GM18951 (cell line): Measurements from ENCODE around the gene ANKMY2.
"Not testable (repeated sequence)": the region's sequence is repeated elsewhere in the genome, so short reads cannot be mapped to it uniquely, and the experiment has no call there.

Experiments
- POLR2A ChIP-seq: IDR thresholded peaks from 4 replicates; pipeline ENCODE4 v1.6.1; 2011; ENCODE audit warnings: mild to moderate bottlenecking; ENCODE audit not compliant: insufficient read length, insufficient read depth; ENCODE audit errors: extremely low read depth
- in situ Hi-C: fragments of 300-500 bp; cut with MboI; formaldehyde crosslinking; loops from one replicate; pipeline ENCODE4 v1.12.0; 2022; ENCODE audit warnings: low sequenced_read_pairs, mixed read lengths, inconsistent platforms; ENCODE audit not compliant: unreplicated experiment

The ANKMY2 gene

DNA sequence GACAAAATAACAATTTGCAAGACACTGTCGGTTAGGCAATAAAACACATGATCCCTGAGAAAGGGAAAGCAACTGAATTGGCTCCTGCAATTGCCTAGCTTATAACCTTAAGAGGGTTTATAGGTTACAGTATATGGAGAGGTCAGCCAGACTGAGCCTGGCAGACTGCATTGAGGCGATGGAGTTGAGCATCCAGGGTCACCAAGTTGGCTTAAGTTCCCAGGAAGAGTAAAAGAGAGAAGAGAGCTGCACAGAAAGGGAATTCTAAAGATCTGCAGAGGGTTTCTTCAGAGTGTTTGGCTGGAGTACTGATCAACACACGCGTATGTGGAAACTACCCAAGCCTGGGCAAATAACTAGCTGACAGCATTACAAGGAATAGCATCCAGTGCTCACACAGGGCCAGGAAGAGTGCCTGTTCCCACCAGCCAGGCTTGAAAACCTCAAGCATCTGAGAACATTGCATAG, 11.2 kb downstream of the ANKMY2 start:
- in situ Hi-C loops = no loop called here
- TF ChIP-seq POLR2A = no peak

- in situ Hi-C loops = no loop called here
- no peak for TF ChIP-seq POLR2A
These were observed 14.9 kb downstream of the ANKMY2 start for GRCh38 chr7:16630654-16631053.

DNA sequence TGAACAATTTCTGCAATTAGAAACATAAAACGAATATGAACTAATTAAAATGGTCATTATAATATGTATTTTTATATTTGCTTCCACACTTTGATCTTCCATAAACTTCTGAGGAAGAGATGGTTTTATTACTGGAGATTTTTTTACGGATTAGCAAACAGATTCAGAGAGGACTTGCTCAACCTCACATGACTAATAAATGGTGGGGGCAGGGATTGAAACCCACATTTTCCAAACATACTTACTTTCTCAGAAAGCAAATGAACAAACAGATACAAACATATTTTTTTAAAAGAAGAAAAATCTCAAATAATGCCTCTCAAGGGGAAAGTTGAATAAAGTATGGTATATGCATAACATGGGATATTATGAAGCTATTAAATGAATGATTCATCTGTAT, 18.3 kb downstream of the ANKMY2 start:
- in situ Hi-C loops = no loop called here

GRCh38 chr7:16626388-16626787, 19.2 kb downstream of the ANKMY2 start:
- in situ Hi-C loops = no loop called here
- TF ChIP-seq POLR2A = no peak

More for the DNA sequence above, 18.3 kb downstream of the ANKMY2 start:
- TF ChIP-seq POLR2A = no peak

DNA sequence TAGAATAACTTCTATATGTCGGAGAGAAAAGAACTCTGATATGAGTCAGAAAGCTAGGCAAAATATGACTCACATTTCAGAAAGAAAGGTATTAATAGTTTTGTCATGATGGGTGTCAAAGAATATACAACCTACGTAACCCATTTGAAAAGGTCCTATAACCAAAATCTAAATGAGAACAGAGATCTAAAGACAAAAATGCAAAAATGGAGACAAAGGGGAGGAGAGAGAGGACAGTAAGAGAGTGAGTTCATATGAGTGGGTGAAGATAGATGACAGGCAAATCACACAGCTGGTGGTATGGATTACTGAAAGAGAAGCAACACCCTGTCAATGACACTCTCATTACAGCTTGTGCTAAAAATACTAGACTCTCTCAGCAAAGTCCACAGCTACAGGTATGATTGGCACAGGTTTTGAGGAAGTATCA, 25.6 kb downstream of the ANKMY2 start:
- in situ Hi-C loops = no loop called here
- TF ChIP-seq POLR2A = no peak

GRCh38 chr7:16616542-16616941, 29.0 kb downstream of the ANKMY2 start:
- TF ChIP-seq POLR2A = no peak
- in situ Hi-C loops = no loop called here

DNA sequence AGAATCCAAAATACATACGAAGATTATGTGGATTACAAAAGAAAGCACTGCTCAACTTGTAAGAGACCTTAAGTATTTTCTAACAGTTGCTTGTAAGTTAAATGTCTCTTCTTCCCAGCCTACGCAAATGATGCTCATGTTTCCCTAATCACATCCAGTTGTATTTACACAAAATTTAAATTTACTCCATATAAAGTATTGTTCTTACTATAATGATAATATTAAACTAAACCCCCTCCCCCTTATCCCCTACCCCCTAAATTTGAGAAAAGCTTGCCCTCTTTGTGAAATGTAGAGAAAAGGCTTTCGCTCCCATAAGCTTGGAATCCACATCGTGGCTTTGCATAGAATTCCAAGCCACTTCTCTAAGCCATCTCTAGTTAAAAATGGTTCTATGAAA, 29.4 kb downstream of the ANKMY2 start:
- TF ChIP-seq POLR2A = no peak
- in situ Hi-C loops = no loop called here

DNA sequence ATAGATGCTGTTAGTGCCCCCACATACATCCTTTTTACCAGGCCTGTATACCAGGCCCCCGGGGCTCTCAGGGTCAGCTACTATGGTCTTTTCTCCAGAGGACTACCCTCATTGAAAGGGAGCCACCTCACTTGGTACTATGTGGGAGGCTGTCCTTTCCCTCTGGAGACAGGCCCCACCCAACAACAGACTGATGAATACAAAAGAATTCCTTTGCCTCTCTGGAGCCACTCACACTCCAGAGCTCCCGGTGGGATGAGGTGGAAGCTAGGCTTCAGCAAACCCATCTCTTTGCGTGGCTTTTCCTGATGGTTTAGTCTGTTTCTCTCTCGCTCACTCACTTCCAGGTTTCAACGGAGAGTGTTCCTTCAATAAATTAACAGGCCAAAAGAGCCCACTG, 30.3 kb downstream of the ANKMY2 start:
- in situ Hi-C loops = no loop called here
- TF ChIP-seq POLR2A = no peak

DNA sequence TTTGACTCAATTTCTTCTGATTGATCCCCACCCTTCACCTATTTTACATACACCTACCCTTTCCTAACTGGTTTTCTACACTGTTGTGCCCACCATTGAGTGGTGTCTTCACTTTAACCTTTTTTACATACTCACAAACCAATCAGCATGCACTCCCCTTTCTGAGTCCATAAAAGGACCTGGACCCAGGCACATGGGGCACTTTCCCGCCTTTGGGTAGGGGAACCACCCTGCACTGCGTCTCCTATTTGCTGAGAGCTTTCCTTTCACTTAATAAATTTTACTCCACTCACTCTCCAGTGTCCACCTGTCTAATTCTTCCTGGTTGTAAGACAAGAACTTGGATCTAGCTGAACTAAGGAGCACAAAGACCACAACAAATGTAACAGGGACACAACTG, 33.8 kb downstream of the ANKMY2 start:
- no peak for TF ChIP-seq POLR2A
- in situ Hi-C loops = no loop called here

GRCh38 chr7:16609842-16610450, 35.6 kb downstream of the ANKMY2 start:
- in situ Hi-C loops = no loop called here
- no peak for TF ChIP-seq POLR2A

DNA sequence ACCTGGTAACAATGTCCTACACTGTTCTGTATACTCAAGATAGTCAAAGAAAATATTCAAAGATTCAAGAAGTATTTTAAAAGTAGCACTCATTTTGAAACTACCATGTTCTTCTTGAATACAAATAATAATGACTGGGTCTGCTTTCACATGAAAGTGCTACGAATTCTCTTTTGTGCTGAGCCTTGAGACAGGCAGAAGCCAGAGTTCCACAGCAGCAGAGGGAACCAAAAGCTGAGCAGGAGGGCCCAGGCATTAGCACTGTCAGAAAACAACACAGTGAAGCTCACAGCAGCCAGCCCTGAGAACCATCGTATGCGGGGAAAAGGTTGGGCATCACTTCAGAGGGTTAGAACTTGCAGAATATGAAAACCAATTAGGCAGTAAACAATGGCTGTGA, 38.9 kb downstream of the ANKMY2 start:
- no peak for TF ChIP-seq POLR2A
- in situ Hi-C loops = no loop called here

- TF ChIP-seq POLR2A = no peak
- in situ Hi-C loops = no loop called here
These were observed 41.5 kb downstream of the ANKMY2 start for GRCh38 chr7:16604054-16604453.

- TF ChIP-seq POLR2A = no peak
- in situ Hi-C loops = no loop called here
These were observed 41.9 kb downstream of the ANKMY2 start for GRCh38 chr7:16603633-16604032.

GRCh38 chr7:16599860-16600259, 45.7 kb downstream of the ANKMY2 start:
- no peak for TF ChIP-seq POLR2A
- in situ Hi-C loops = no loop called here

GRCh38 chr7:16598015-16598414, 47.5 kb downstream of the ANKMY2 start:
- no peak for TF ChIP-seq POLR2A

DNA sequence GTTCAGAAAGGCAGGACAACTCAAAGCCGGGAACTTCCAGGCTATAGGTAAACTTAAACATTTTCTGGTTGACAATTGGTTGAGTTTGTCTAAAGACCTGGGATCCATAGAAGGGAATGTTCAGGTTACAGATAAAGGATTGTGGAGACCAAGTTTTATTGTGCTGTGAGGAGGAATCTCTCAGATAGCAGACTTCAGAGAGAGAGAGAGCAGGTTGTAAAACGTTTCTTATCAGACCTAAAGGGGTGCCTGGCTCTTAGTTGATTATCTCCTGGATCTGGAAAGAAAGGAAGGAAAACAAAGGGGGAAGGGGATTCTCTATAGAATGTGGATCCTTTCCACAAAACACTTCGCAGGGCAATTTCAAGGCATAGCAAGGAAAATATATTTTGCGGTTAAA, 50.0 kb downstream of the ANKMY2 start:
- in situ Hi-C loops = not testable (repeated sequence)

More at GRCh38 chr7:16598015-16598414, 47.5 kb downstream of the ANKMY2 start:
- in situ Hi-C loops = no loop called here
